OCI-LY3 (cell line): ENCODE measurements around the gene MYO5B.

Experiments used
- H2AFZ ChIP-seq: fragments of 200-600, 300-600 bp; shearing (Covaris generic); 2 replicates; pipeline ENCODE4 v1.6.0; 2014; ENCODE audit warnings: antibody characterized with exemption, low read depth, low read length
- H3K27ac ChIP-seq: fragments of 200-600, 300-600 bp; sonication (generic); 2 replicates; pipeline ENCODE4 v1.5.1; 2014; ENCODE audit warnings: mild to moderate bottlenecking, low read length, moderate library complexity, mixed read lengths
- H3K27me3 ChIP-seq: fragments of 200-600, 300-600 bp; sonication (generic); 2 replicates; pipeline ENCODE4 v1.6.1; 2014; ENCODE audit warnings: low read depth, low read length, mixed read lengths
- H3K36me3 ChIP-seq: fragments of 200-600, 300-600 bp; sonication (generic); replicated peaks from 2 replicates; pipeline ENCODE3; 2014; ENCODE audit warnings: low read depth, low read length, mixed read lengths
- H3K4me1 ChIP-seq: fragments of 300-600, 200-600 bp; sonication (generic); 2 replicates; pipeline ENCODE4 v1.6.1; 2014; ENCODE audit warnings: low read length, mixed read lengths
- H3K4me2 ChIP-seq: fragments of 200-600, 300-600 bp; sonication (generic); 2 replicates; pipeline ENCODE4 v1.6.1; 2014; ENCODE audit warnings: low read length, mixed read lengths
- H3K4me3 ChIP-seq: fragments of 300-600, 200-600 bp; sonication (generic); 2 replicates; pipeline ENCODE4 v1.5.1; 2014; ENCODE audit warnings: antibody characterized with exemption, mild to moderate bottlenecking, low read length, moderate library complexity
- H3K79me2 ChIP-seq: fragments of 300-600, 200-600 bp; shearing (Covaris generic); 2 replicates; pipeline ENCODE4 v1.6.1; 2014; ENCODE audit warnings: mild to moderate bottlenecking, low read length, mixed read lengths
- H3K9ac ChIP-seq: fragments of 300-600, 200-600 bp; shearing (Covaris generic); 2 replicates; pipeline ENCODE4 v1.6.0; 2014; ENCODE audit warnings: mild to moderate bottlenecking, low read length, moderate library complexity
- H3K9me3 ChIP-seq: fragments of 200-600, 300-600 bp; shearing (Covaris generic); 2 replicates; pipeline ENCODE4 v1.6.1; 2014; ENCODE audit warnings: low read length, mixed read lengths; ENCODE audit not compliant: insufficient read depth
- H4K20me1 ChIP-seq: fragments of 200-600, 300-600 bp; sonication (generic); 2 replicates; pipeline ENCODE4 v1.6.1; 2016; ENCODE audit warnings: low read length, mixed read lengths; ENCODE audit not compliant: insufficient read depth
- CTCF ChIP-seq: fragments of 200-600, 300-600 bp; sonication (generic); IDR thresholded peaks from 2 replicates; pipeline ENCODE4 v1.5.1; 2014; ENCODE audit warnings: antibody characterized with exemption, low read length, low read depth
- EZH2phosphoT487 ChIP-seq: fragments of 200-600 bp; shearing (Covaris generic); IDR thresholded peaks from 2 replicates; pipeline ENCODE4 v1.6.1; 2018; ENCODE audit warnings: antibody characterized with exemption, mixed run types, low read depth

Gene MYO5B

GRCh38 chr18:49875783-49876182, 319.2 kb downstream of the MYO5B start:
- Histone ChIP-seq H3K4me3 (no peak overlapping the region), H3K4me1 (peaks cover 13% of the 10 kb centered on the region), H4K20me1 (no peaks in the 10 kb centered on the region), H3K27ac (no peak overlapping the region), H2AFZ (no peak overlapping the region), H3K36me3 (no peaks in the 10 kb centered on the region), H3K79me2 (no peaks in the 10 kb centered on the region), H3K9ac (no peak overlapping the region), H3K27me3 (peaks cover 64% of the 10 kb centered on the region), H3K9me3 (no peaks in the 10 kb centered on the region), H3K4me2 (no peak overlapping the region)
- TF ChIP-seq EZH2phosphoT487: no peak
- TF ChIP-seq CTCF: no peak

- H3K27ac ChIP-seq: no peak overlapping the region
Observed at GRCh38 chr18:49875155-49875554, 319.8 kb downstream of the MYO5B start.

GRCh38 chr18:49874238-49874637, 320.7 kb downstream of the MYO5B start:
- Histone ChIP-seq H3K27me3 (peaks cover 52% of the 10 kb centered on the region), H3K79me2 (no peaks in the 10 kb centered on the region), H3K4me2 (peak overlapping the region; percentile 2; the same call in 1 of the 2 replicates), H3K9me3 (no peaks in the 10 kb centered on the region), H3K27ac (no peak overlapping the region), H2AFZ (no peak overlapping the region), H4K20me1 (no peaks in the 10 kb centered on the region), H3K9ac (no peak overlapping the region), H3K36me3 (no peaks in the 10 kb centered on the region), H3K4me3 (no peak overlapping the region), H3K4me1 (peaks cover 13% of the 10 kb centered on the region)
- TF ChIP-seq EZH2phosphoT487 (no peak), CTCF (no peak)

More at GRCh38 chr18:49875155-49875554, 319.8 kb downstream of the MYO5B start:
- no peak overlapping the region for H3K9ac ChIP-seq
- no peaks in the 10 kb centered on the region for H3K79me2 ChIP-seq
- no peak overlapping the region for H2AFZ ChIP-seq
- TF ChIP-seq CTCF (no peak), EZH2phosphoT487 (no peak)
- H3K27me3 ChIP-seq: peaks cover 58% of the 10 kb centered on the region
- no peaks in the 10 kb centered on the region for H3K36me3 ChIP-seq
- no peaks in the 10 kb centered on the region for H3K9me3 ChIP-seq
- no peak overlapping the region for H3K4me3 ChIP-seq
- H3K4me1 ChIP-seq: peaks cover 13% of the 10 kb centered on the region
- H4K20me1 ChIP-seq: no peaks in the 10 kb centered on the region
- no peak overlapping the region for H3K4me2 ChIP-seq

GRCh38 chr18:49869354-49869753, 325.6 kb downstream of the MYO5B start:
- H3K9me3 ChIP-seq: no peaks in the 10 kb centered on the region
- no peak overlapping the region for H3K9ac ChIP-seq
- H3K36me3 ChIP-seq: no peaks in the 10 kb centered on the region
- no peaks in the 10 kb centered on the region for H3K79me2 ChIP-seq
- H4K20me1 ChIP-seq: no peaks in the 10 kb centered on the region
- H3K27me3 ChIP-seq: 0 out of 2 replicates have a peak, but pooled peaks cover 7% of the 10 kb centered on the region
- TF ChIP-seq CTCF (no peak), EZH2phosphoT487 (no peak)
- H3K4me1 ChIP-seq: peaks cover 11% of the 10 kb centered on the region
- H3K4me3 ChIP-seq: no peak overlapping the region
- H3K27ac ChIP-seq: no peak overlapping the region
- H3K4me2 ChIP-seq: no peak overlapping the region
- no peak overlapping the region for H2AFZ ChIP-seq
